Endodermal cell (in vitro differentiated cells): ENCODE measurements around the gene NF1. TPM values are rescaled to one million over a fixed set of nuclear protein-coding genes. Genes with fewer than 3 reads are reported as not detected.

ENCODE experiments used
- DNase-seq: peaks from one replicate; pipeline ENCODE4 v3.0.0-alpha.2; 2017
- H3K27ac ChIP-seq: 2 replicates; pipeline ENCODE4 v1.5.1; 2013; ENCODE audit warnings: mild to moderate bottlenecking, low read depth, low read length, moderate library complexity
- H3K27me3 ChIP-seq: 2 replicates; pipeline ENCODE4 v1.6.1; 2013; ENCODE audit warnings: mild to moderate bottlenecking, low read length, moderate library complexity; ENCODE audit not compliant: insufficient read depth, control insufficient read depth, poor library complexity, severe bottlenecking
- H3K36me3 ChIP-seq: 2 replicates; pipeline ENCODE4 v1.7.0; 2013; ENCODE audit warnings: mild to moderate bottlenecking, low read length, moderate library complexity; ENCODE audit not compliant: control insufficient read depth, insufficient read depth
- H3K4me1 ChIP-seq: one replicate; pipeline ENCODE4 v1.7.0; 2013; ENCODE audit warnings: low read length; ENCODE audit not compliant: control insufficient read depth, insufficient read depth
- H3K4me3 ChIP-seq: 2 replicates; pipeline ENCODE4 v1.5.1; 2013; ENCODE audit warnings: mild to moderate bottlenecking, low read length, moderate library complexity
- H3K9ac ChIP-seq: 2 replicates; pipeline ENCODE4 v1.6.1; 2013; ENCODE audit warnings: mild to moderate bottlenecking, low read length, moderate library complexity; ENCODE audit not compliant: poor library complexity, severe bottlenecking; ENCODE audit errors: extremely low read depth
- H3K9me3 ChIP-seq: 2 replicates; pipeline ENCODE4 v1.6.1; 2013; ENCODE audit warnings: mild to moderate bottlenecking, low read length, moderate library complexity; ENCODE audit not compliant: control insufficient read depth
- H3K27ac Mint-ChIP-seq: 2 replicates; pipeline ENCODE4 v1.8.0; 2020; ENCODE audit warnings: mixed read lengths
- H3K27me3 Mint-ChIP-seq: 2 replicates; pipeline ENCODE4 v1.8.0; 2021; ENCODE audit warnings: mild to moderate bottlenecking, mixed read lengths; ENCODE audit not compliant: insufficient read depth
- H3K36me3 Mint-ChIP-seq: 2 replicates; pipeline ENCODE4 v1.8.0; 2020; ENCODE audit warnings: low read depth, mixed read lengths
- H3K4me1 Mint-ChIP-seq: 2 replicates; pipeline ENCODE4 v1.8.0; 2020; ENCODE audit warnings: mixed read lengths
- H3K4me3 Mint-ChIP-seq: 2 replicates; pipeline ENCODE4 v1.8.0; 2020; ENCODE audit warnings: mild to moderate bottlenecking, moderate library complexity, mixed read lengths
- H3K9me3 Mint-ChIP-seq: 2 replicates; pipeline ENCODE4 v1.8.0; 2020; ENCODE audit warnings: mild to moderate bottlenecking, mixed read lengths
- WGBS, 2 experiments: methylation state at CpG; one replicate each; pipeline versions ENCODE4 v1.1.5 to v1.1.7; 2013; ENCODE audit warnings: missing lambda C conversion rate in 2 of 2, mixed read lengths in 1 of 2; ENCODE audit not compliant: insufficient coverage in 1 of 2, insufficient read length in 1 of 2; 5-methylcytosine and 5-hydroxymethylcytosine counted together
- total RNA-seq, 2 donors: library from RNA; stranded (reverse); fragmentation: NEBNext Ultra II Directional in 1 of 2; extraction: Animal tissue kit (Norgen Biotek cat#: 25700) in 1 of 2; gene quantifications; 2 replicates in 1 of 2; 3 replicates in 1 of 2; pipeline ENCODE4 v1.2.1, GENCODE V29; 2021
- TF ChIP-seq, protein P1 (sequence below): fragments of 200-600 bp; sonication (generic); conservative IDR thresholded peaks from 2 replicates; pipeline ENCODE4 v1.5.0; 2021; ENCODE audit warnings: antibody characterized with exemption, mild to moderate bottlenecking

NF1 gene
- total RNA-seq, 2 donors from 2014 or later = 61.9 to 69.3 TPM

DNA sequence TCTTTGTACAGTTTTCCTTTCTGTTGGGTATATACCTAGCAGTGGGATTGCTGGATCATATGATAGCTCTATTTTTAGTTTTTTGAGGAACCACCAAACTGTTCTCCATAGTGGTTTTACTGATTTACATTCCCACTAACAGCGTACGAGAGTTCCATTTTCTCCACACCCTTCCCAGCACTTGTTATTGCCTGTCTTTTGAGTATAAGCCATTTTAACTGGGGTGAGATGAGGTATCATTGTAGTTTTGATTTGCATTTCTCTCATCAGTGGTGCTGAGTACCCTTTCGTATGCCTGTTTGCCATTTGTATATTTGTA is 220.0 kb downstream of the NF1 start:
- no peak overlapping the region for H3K27ac Mint-ChIP-seq
- no peak overlapping the region for H3K4me3 ChIP-seq
- TF ChIP-seq, protein P1, sequence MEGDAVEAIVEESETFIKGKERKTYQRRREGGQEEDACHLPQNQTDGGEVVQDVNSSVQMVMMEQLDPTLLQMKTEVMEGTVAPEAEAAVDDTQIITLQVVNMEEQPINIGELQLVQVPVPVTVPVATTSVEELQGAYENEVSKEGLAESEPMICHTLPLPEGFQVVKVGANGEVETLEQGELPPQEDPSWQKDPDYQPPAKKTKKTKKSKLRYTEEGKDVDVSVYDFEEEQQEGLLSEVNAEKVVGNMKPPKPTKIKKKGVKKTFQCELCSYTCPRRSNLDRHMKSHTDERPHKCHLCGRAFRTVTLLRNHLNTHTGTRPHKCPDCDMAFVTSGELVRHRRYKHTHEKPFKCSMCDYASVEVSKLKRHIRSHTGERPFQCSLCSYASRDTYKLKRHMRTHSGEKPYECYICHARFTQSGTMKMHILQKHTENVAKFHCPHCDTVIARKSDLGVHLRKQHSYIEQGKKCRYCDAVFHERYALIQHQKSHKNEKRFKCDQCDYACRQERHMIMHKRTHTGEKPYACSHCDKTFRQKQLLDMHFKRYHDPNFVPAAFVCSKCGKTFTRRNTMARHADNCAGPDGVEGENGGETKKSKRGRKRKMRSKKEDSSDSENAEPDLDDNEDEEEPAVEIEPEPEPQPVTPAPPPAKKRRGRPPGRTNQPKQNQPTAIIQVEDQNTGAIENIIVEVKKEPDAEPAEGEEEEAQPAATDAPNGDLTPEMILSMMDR = no peak
- WGBS, 2 experiments = 100% methylated on average over 3 of the region's 3 CpGs; no CpG with 5 or more reads in 1 of the 2 experiments
- no peak overlapping the region for H3K9ac ChIP-seq
- peaks cover 2% of the 10 kb centered on the region for H3K36me3 Mint-ChIP-seq
- no peaks in the 10 kb centered on the region for H3K9me3 Mint-ChIP-seq
- no peak for DNase-seq
- H3K27me3 Mint-ChIP-seq = no peaks in the 10 kb centered on the region
- H3K4me3 Mint-ChIP-seq = no peak overlapping the region
- H3K4me1 ChIP-seq = no peaks in the 10 kb centered on the region
- H3K9me3 ChIP-seq = no peaks in the 10 kb centered on the region
- H3K27me3 ChIP-seq = no peaks in the 10 kb centered on the region
- H3K27ac ChIP-seq = no peak overlapping the region
- H3K36me3 ChIP-seq = peaks cover 4% of the 10 kb centered on the region
- H3K4me1 Mint-ChIP-seq = peaks cover 3% of the 10 kb centered on the region

DNA sequence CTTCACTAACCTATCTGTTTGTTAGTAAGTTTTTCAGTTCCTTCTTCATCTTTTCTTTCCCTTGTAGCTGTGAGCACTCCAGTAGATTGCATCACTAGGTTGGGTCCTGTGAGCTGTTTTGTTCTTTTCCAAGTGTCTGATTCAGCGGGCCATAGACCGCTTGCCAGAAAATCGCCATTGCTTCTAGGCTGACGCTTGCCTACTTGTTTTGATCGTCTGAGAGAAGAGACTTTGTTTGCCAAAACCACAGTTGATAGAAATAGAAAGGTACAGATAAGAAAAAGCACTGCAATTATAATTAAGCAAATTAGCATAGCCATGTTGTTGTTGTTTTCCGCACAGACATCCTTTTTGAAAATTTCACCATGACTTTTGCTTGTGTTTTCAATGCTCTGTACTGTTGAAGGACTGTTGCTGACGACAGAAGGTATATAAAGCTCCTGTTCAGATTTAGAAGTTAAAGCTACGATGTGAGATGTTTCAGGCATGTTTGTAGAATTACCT is 223.6 kb downstream of the NF1 start:
- no peaks in the 10 kb centered on the region for H3K27me3 Mint-ChIP-seq
- no peak overlapping the region for H3K4me3 ChIP-seq
- H3K36me3 Mint-ChIP-seq = peaks cover 8% of the 10 kb centered on the region
- no peak overlapping the region for H3K9ac ChIP-seq
- H3K27me3 ChIP-seq = no peaks in the 10 kb centered on the region
- TF ChIP-seq, protein P1 = no peak
- no peaks in the 10 kb centered on the region for H3K9me3 ChIP-seq
- DNase-seq = no peak
- no peaks in the 10 kb centered on the region for H3K4me1 ChIP-seq
- H3K27ac ChIP-seq = peak overlapping the region; percentile 13
- peaks cover 3% of the 10 kb centered on the region for H3K4me1 Mint-ChIP-seq
- H3K4me3 Mint-ChIP-seq = no peak overlapping the region
- peak overlapping the region; percentile 1 for H3K27ac Mint-ChIP-seq
- H3K9me3 Mint-ChIP-seq = no peaks in the 10 kb centered on the region
- 87 to 88% methylated on average over 7 to 8 of the region's 8 CpGs for WGBS, 2 experiments
- peaks cover 5% of the 10 kb centered on the region for H3K36me3 ChIP-seq

DNA sequence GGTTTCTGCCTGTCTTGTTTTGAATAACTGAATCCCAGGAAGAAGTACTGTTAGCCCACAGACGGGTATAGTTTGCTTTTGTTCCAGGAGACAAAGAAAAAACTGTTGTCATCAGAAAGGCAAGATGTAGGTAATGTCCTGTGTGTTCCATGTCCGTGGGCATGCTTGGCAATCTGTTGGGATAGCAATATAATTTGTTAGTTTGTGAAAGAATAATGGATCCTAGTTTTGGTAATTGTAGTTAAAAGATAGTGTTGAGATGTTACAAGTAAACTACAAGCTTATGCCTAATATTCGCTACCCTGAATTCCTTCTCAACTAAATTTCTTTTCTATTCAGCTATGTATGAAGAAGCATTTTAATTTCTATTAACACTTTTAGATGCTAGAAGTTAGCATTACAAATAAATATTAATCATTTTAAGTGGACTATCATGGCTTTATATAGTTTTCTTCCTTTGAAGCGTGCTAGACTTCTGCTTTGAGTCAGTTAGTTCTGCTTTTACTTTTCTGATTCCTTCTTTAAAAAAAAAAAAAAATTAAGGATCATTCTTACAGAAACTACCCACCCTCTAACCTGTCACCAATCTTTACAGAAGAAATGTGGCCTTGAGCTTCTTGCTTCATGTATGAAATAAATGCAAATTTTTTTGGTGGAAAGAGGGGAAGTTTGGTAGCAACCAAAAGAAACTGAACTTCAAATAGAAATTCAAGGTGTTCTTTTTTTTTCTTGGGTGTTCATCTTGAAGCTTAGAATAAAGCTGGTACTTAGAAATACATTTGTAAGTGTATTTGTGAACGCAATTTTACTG is 224.3 kb downstream of the NF1 start:
- no peak overlapping the region for H3K27ac Mint-ChIP-seq
- H3K4me1 Mint-ChIP-seq = peaks cover 3% of the 10 kb centered on the region

More for the DNA sequence above, 224.3 kb downstream of the NF1 start:
- H3K9me3 Mint-ChIP-seq = no peaks in the 10 kb centered on the region
- Histone ChIP-seq H3K27me3 (no peaks in the 10 kb centered on the region), H3K36me3 (peaks cover 5% of the 10 kb centered on the region), H3K9ac (no peak overlapping the region), H3K4me3 (no peak overlapping the region), H3K4me1 (no peaks in the 10 kb centered on the region), H3K9me3 (no peaks in the 10 kb centered on the region), H3K27ac (no peak overlapping the region)
- no peaks in the 10 kb centered on the region for H3K27me3 Mint-ChIP-seq
- TF ChIP-seq, protein P1 = no peak
- 89% methylated on average over 3 to 4 of the region's 5 CpGs for WGBS, 2 experiments
- peaks cover 12% of the 10 kb centered on the region for H3K36me3 Mint-ChIP-seq
- no peak for DNase-seq
- no peak overlapping the region for H3K4me3 Mint-ChIP-seq
